HG03103 (cell line): Measurements from ENCODE around the gene IFIT2.
"Not testable (repeated sequence)": the region's sequence is repeated elsewhere in the genome, so short reads cannot be mapped to it uniquely, and the experiment has no call there.

ENCODE experiments used
- ATAC-seq: cut with Tn5 transposase; IDR thresholded peaks from one replicate; pipeline ENCODE4 v1.9.1; 2021; ENCODE audit warnings: low read depth; ENCODE audit not compliant: unreplicated experiment

IFIT2 gene

GRCh38 chr10:89278900-89279392, 22.9 kb upstream of the IFIT2 start:
- ATAC-seq: no peak

GRCh38 chr10:89279421-89279869, 22.4 kb upstream of the IFIT2 start:
- ATAC-seq: no peak

GRCh38 chr10:89280508-89280907, 21.3 kb upstream of the IFIT2 start:
- ATAC-seq: no peak

- no peak for ATAC-seq
Observed at GRCh38 chr10:89281606-89282395, 20.0 kb upstream of the IFIT2 start.

GRCh38 chr10:89283025-89283935, 18.6 kb upstream of the IFIT2 start:
- ATAC-seq: no peak

GRCh38 chr10:89283936-89284475, 17.8 kb upstream of the IFIT2 start:
- ATAC-seq: no peak

- ATAC-seq: not testable (repeated sequence)
Observed at GRCh38 chr10:89284711-89285110, 17.1 kb upstream of the IFIT2 start.

GRCh38 chr10:89285303-89285702, 16.5 kb upstream of the IFIT2 start:
- ATAC-seq: not testable (repeated sequence)

GRCh38 chr10:89294721-89295239, 7.1 kb upstream of the IFIT2 start:
- no peak for ATAC-seq

- no peak for ATAC-seq
Observed at GRCh38 chr10:89295597-89295996, 6.2 kb upstream of the IFIT2 start.

GRCh38 chr10:89296220-89296648, 5.6 kb upstream of the IFIT2 start:
- ATAC-seq: no peak

GRCh38 chr10:89297356-89297755, 4.5 kb upstream of the IFIT2 start:
- ATAC-seq: no peak

GRCh38 chr10:89297791-89298190, 4.1 kb upstream of the IFIT2 start:
- no peak for ATAC-seq

- no peak for ATAC-seq
Observed at GRCh38 chr10:89299031-89299430, 2.8 kb upstream of the IFIT2 start.

- no peak for ATAC-seq
Observed at GRCh38 chr10:89301232-89301631, 614 bp upstream of the IFIT2 start.

- ATAC-seq: no peak
Observed at GRCh38 chr10:89302625-89303024, 779 bp downstream of the IFIT2 start.

- ATAC-seq: no peak
Observed at GRCh38 chr10:89303161-89303560, 1.3 kb downstream of the IFIT2 start.

- ATAC-seq: no peak
Observed at GRCh38 chr10:89304026-89304425, 2.2 kb downstream of the IFIT2 start.

GRCh38 chr10:89304446-89304845, 2.6 kb downstream of the IFIT2 start:
- ATAC-seq: no peak

- no peak for ATAC-seq
Observed at GRCh38 chr10:89304925-89305324, 3.1 kb downstream of the IFIT2 start.
